HG03521 (cell line): Measurements from ENCODE around the gene KCTD14.
"Not testable (repeated sequence)": the region's sequence is repeated elsewhere in the genome, so short reads cannot be mapped to it uniquely, and the experiment has no call there.

Source experiments
- ATAC-seq: cut with Tn5 transposase; IDR thresholded peaks from one replicate; pipeline ENCODE4 v1.9.1; 2021; ENCODE audit warnings: mild to moderate bottlenecking, moderate library complexity; ENCODE audit not compliant: unreplicated experiment

KCTD14 gene

GRCh38 chr11:78027759-78028158 is 4.7 kb upstream of the KCTD14 start:
- no peak for ATAC-seq

- no peak for ATAC-seq
These were observed 2.3 kb upstream of the KCTD14 start for GRCh38 chr11:78025378-78025777.

DNA sequence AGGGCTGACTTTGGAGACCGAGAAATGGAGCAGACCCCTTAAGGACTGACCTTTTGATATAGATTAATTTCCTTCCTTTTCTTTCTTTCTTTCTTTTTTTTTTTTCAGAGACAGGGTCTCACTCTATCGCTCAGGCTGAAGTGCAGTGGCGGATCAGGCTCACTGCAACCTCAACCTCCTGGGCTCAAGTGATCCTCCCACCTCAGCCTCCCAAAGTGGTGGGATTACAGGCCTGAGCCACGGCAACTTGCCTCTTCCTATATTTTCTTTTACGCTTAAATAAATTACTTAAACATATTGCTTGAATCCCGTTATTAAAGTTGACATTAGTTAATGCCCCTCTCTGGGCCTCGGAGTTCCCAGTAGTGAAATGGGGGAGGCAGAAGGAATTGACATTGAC is 350 bp upstream of the KCTD14 start:
- ATAC-seq, result no peak

DNA sequence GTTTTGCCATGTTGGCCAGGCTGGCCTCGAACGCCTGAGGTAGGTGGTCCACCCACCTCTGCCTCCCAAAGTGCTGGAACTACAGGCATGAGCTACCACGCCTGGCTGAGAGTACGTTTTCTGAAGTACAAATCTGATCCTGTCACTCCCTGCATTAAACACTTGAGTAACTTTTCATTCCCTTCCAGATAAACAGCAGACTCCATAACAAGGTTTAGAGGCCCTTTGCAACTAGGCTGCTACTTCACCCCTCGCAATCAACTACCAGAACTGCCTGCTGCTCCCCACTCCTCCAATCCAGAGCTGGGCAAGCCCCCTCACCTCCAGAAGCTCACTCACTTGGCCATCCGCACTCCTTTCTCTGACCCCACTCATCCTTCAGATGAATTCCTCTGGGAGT is 1.5 kb downstream of the KCTD14 start:
- ATAC-seq, result no peak

DNA sequence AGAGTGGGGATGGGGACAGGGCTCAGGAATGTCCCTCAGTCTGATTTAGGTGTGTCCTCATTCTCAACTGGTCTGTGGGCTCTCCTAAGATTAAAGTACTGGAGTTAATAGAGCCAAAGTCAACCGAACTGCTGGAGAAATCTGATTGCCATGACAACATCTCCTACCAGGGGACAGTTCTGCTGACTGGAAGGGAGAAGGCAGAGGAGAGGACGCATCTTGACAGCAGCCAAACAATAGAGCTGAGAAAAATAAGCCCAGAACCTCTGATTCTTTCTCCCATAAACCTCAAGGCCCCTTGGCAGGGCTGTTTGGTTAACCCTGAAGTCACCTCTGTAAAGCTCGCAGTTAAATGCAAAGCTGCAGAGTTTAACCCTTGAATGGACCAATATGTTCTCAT is 2.8 kb downstream of the KCTD14 start:
- ATAC-seq, result no peak

DNA sequence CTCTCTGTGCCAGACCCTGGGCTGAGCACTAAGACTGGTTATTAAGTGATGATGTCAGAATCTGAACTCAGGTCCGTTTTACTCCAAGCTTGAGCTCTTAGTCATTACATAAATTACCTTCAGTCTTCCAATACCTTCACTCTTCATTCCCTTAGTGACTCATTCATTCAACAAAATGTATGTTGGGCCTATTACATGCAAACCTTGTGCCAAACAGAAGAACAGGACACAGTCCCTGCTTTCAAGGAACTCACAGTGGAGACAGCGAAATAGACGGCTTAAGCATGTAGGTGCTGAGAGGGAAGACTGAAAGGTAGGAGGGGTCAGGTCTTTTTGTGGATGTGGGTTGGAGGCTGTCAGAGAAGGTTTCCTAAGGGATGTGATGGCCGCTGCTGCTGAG is 3.3 kb downstream of the KCTD14 start:
- ATAC-seq, result no peak

DNA sequence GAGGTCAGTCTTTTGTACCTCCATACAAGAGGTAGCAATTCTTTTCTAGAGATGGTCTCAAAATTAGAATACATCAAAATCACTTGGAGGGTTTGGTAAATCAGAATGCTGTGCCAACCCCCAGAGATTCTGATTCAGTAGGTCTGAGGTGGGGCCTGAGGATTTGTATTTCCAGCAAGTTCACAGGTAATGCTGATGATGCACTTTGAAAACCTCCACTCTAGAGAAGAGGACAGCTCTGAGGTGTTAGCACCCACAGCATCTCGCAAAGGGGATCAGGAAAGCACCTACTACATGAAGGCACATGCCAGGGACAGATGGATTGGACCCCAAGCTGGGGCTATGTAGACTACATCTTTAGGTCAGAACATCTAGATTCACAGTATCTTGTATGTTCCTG is 7.2 kb downstream of the KCTD14 start:
- ATAC-seq, result no peak

DNA sequence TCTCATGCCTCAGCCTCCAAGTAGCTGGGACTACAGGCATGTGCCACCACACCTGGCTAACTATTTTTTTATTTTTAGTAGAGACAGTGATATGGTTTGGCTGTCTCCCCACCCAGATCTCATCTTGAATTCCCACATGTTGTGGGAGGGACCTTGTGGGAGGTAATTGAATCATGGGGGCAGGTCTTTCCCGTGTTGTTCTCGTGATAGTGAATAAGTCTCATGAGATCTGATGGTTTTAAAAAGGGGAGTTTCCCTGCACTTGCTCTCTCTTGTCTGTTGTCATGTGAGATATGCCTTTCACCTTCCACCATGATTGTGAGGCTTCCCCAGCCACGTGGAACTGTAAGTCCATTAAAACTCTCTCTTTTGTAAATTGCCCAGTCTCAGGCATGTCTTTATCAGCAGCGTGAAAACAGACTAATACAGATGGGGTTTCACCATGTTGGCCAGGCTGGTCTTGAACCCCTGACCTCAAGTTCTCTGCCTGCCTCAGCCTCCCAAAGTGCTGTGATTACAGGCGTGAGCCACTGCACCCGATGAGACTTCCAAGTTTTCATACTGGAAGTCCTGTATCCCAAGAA is 8.0 kb downstream of the KCTD14 start:
- not testable (repeated sequence) for ATAC-seq

DNA sequence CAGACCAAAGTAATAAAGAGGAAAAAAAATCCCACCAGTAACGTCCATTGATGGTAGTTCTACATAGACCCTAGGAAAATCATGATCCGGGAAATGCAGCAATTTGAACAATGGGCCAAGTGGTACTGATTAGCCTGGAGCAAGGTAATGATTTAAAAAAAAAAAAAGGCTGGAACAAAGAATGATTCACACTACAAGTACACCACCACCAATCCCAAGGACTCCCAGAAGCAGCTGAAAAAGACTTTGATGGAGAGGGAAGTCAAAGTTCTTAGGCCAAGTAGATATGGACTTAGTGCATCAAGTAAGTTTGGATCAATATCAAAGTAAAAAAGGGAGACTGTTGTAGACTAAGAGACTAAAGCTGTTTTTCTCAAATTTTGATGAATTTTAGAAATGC is 11.8 kb downstream of the KCTD14 start:
- no peak for ATAC-seq

DNA sequence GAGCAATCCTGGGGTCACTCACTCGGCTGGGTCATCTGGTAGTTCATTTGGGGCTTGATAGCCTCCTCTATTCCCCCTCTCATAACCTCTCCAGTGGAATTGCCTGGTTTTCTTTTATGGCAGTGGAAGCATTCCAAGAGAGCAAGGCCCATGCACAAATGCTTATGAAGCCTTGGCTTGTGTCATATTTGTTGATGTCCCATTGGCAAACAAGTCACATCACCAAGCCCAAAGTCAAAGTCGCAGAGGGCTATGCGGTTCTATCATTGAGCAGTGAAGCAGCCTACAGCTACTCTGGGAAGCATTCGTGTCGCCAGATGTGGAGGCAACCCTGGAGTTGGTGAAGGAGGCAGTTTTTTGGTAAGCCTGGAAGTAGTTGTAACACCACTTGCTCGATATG is 12.3 kb downstream of the KCTD14 start:
- no peak for ATAC-seq

DNA sequence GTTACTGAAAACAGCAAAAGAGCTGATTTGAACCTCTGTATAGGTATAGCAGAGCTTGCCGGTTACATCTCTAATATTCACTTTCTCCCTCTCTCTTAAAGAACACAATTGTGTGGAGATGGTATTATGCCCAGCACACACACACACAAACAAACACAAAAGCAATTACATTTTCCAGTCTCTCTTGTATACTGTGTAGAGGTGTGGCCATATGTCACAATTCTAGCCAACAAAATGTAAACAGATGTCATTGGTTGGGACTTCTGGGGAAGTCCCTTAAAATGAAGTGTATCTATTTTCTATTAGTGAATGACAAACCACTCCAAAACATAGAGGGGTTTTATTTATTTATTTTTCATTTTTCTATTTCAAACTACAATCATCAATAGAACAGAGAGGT is 12.8 kb downstream of the KCTD14 start:
- ATAC-seq, result no peak

GRCh38 chr11:78009062-78009461 is 14.0 kb downstream of the KCTD14 start:
- no peak for ATAC-seq

DNA sequence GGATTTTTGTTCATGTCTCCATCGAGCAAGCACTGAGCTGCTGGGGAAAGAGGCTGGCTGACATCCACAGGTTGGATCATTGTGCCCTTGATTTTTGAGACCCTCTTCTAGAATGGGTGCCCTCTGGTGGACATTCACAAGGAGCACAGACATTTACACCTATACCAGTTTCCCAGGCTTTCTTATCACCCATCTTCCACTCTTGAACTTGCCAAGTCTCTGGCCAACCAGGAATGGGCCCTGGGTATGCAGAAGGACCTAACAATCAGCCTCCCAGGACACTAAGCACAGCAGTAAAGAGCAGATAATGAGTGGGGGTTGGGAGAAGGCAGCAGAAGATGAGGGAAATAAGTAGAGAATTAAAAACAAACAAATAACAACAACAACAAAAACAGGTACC is 22.9 kb downstream of the KCTD14 start:
- ATAC-seq, result peak; percentile 58

GRCh38 chr11:77999446-78000030 is 23.5 kb downstream of the KCTD14 start:
- no peak for ATAC-seq

- ATAC-seq, result peak; percentile 99
These were observed 28.4 kb downstream of the KCTD14 start, which contains the start of gene INTS4 for GRCh38 chr11:77994434-77995362. Gene INTS4, minus strand, starts transcription at chr11:77994668. Its CDS starts 25 bp downstream, at chr11:77994643.

GRCh38 chr11:77993902-77994301 is 29.2 kb downstream of the KCTD14 start:
- no peak for ATAC-seq

DNA sequence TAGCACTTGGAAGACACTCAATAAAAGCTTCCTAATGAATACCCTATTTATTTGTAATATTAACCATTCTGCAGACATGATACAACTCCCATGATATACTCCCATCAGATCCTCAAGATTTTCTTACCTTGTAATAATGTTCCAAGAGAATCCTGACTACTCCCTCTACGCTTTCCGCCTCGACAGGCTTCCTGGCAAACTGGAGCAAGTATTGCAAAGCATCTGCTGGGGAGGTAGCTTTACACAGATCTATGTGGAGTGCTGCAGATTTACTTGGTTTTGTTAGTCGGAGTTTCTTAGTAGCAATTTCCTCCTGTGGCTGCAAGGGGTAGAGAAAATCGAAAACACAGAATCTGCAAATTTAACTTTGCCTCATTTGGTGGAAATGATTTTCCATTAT is 32.1 kb downstream of the KCTD14 start:
- no peak for ATAC-seq

DNA sequence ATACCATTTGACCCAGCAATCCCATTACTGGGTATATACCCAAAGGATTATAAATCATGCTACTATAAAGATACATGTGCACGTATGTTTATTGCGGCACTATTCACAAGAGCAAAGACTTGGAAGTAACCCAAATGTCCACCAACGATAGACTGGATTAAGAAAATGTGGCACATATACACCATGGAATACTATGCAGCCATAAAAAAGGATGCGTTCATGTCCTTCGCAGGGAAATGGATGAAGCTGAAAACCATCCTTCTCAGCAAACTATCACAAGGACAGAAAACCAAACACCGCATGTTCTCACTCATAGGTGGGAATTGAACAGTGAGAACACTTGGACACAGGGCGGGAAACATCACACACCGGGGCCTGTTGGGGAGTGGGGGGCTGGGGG is 36.6 kb downstream of the KCTD14 start:
- ATAC-seq, result not testable (repeated sequence)

DNA sequence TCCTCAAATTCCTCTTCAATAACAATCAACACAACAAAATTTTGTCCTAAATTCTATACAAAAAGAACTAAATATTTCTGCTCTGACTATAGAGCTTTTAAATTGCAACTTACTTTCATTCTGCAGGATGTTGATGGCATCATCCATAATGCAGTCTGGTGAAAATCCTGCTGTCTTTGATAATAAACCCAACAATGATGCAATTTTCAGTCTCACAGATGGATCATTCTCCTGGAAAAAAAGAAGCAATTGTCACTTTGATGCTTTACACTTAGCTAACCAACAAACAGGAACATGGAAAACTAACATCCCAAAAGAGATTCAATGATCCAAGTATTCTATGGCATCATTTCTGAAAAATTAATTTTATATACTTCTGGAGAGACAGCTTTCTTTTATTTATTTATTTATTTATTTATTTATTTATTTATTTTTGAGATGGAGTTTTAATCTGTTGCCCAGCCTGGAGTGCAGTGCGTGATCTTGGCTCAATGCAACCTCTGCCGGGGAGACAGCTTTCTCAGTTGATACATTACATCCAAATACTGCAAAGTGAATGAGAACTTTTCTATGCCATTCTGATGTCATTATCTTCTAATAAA is 41.6 kb downstream of the KCTD14 start:
- no peak for ATAC-seq

- ATAC-seq, result no peak
These were observed 54.7 kb downstream of the KCTD14 start for GRCh38 chr11:77968337-77968736.

DNA sequence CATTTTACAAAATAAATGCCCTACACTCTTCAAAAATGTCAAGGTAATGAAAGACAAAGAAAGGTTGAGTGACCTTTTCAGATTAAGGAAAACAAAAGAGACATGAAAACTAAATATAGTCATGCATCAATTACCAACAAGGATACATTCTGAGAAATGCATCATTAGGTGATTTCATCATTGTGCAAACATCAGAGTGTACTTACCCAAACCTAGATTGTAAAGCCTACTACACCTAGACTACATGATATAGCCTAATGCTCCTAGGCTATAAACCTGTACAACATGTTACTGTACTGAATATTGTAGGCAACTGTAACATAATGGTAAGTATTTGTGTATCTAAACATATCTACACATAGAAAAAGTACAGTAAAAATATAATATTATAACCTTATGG is 55.3 kb downstream of the KCTD14 start:
- ATAC-seq, result no peak

- no peak for ATAC-seq
These were observed 56.0 kb downstream of the KCTD14 start for GRCh38 chr11:77967121-77967520.
